HG03097 (cell line): ENCODE results near the gene CIAO2B.

Experiments used
- ATAC-seq: cut with Tn5 transposase; IDR thresholded peaks from one replicate; pipeline ENCODE4 v1.9.1; 2021; ENCODE audit not compliant: unreplicated experiment, low FRiP score

Gene CIAO2B

DNA sequence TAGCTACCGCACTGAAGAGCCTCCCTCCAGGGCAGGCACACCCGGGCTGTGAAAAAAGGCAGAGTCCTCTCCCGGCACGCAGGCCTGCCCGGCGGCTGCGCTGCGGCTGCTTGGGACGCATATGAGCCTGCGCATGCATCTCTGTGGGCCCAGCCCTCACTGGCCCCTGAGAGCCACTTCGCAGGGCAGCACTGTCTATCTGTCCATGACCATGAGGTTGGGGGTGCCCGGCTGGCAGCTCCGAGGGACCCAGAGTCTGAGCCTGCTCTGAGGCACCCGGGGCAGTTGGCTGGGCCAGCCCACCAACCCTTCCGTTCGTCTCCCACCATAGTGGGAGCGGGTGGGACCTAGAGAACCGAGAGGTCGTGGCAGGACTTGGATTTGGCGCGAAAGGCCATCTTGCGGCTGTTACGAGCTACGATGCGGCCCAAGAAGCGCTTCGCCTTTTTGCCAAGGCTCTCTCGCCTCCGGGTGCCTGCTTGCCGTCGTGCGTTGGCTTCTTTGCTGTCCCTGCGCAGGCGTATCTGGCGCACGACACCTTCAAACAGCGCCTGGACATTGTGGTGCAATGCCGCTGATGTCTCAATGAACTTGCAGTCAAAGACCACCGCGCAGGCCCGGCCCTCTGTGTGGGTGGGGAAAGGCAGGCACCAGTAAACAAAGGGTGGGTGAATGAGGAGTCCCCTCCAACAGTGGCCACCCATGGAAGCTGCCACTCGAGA, 12.3 kb downstream of the CIAO2B start:
- ATAC-seq = no peak

GRCh38 chr16:66920924-66921680, 13.1 kb downstream of the CIAO2B start:
- no peak for ATAC-seq

DNA sequence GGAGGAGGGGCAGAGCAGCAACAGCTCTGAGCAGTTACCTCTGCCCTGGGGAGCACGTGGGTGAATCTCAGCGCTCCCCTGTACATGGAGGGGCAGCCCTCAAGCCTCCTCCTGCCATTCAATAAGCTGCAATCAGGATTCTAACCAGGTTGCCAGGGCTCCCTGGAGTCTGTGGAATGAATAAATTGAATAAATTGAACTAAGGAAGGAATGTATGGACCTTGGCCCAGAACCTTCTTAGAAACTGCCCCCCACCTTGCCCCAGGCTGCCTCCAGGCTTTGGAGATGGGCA, 14.0 kb downstream of the CIAO2B start:
- ATAC-seq = no peak

DNA sequence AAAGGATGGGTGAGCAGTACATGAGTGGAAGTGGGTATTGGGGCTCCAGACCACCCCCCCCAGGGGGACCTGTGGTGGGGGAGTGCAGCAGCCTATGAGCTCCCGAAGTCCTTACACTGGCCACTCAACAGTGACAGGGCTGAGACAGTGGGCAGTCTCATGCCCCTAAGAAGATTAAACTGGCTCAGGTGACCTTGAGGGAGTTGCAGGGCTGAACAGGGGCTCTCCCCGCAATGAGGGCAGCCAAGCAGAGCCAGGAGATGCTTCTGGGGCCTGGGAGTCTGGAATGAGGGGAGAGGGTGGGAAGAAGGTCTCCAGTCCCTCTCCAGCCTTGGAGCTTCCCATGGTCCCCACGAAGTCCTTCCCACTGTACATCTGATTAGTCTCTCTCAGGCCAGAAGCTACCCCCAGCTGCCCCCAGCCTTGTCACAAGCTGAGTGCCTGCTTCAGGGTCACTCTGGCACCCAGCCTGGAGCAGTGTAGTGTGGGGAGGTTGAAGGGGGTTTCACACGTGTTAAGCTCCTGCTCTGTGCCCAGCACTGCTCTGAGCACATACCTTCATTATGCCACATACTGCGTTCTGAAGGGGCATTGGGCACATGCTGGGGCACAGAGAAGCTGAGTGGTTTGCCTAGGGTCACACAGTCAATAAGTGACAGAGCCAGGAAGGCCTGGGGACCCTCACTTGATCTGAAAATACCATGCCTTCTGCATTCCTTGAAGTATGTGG, 14.5 kb downstream of the CIAO2B start:
- no peak for ATAC-seq

DNA sequence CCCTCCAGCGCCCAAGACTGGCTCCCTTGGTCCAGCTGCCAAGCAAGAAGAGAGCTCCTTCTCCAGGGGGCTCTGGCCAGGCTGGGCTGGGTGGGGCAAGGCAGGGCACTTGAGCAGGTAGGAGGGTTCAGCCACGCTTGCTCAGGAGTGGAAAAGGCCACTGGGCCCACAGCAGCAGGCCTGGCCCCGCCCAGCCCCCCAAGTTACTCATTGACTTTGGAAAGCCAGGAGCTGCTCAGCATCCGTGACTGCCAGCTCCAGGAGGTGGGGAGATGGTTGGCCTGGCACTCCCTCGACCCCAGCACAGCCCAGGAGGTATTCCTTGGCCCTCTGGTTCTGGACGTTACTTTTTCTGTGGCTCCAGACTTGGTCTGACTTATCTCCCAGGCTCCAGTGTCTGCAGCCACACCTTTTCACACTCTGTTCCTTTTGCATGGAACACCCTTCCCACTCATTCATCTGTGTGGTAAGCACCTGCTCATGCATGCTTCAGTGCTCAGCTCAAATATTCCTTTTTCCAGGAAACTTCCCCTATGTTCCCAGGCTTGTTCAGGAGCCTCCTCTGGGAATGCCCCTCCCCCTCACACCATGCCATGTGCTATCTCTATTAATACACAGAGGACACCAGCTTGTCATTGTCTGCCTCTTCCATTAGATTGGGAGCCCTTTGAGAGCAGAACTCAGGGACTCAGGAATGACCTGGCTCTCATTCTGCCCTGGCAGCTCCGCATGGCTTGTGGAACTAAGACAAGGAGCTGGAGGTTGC, 15.2 kb downstream of the CIAO2B start, which contains the start of gene CDH16:
Gene CDH16, minus strand, starts transcription at position 83 of the 766 bp plus-strand sequence. CDS start 820 bp downstream, outside the sequence.
- no peak for ATAC-seq

DNA sequence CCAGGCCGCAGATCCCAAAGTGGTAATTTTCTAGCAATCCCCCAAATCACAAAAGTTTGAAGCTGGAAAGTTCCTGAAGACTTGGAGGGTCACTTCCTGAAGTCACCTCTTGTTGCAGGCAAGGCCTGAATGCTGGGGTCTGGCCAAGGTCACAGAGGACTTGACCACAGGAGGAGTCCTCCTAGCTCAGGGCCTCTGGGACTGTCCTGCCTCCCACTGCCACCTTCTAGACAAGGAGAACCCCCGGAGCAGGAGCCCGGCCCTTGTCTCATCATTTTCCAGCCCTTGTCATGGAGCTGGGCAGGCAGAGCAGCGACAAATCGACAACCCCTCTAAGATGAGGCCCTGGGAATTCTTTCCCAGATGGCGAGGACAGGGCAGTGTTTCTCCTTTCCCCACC, 15.8 kb downstream of the CIAO2B start:
- no peak for ATAC-seq

DNA sequence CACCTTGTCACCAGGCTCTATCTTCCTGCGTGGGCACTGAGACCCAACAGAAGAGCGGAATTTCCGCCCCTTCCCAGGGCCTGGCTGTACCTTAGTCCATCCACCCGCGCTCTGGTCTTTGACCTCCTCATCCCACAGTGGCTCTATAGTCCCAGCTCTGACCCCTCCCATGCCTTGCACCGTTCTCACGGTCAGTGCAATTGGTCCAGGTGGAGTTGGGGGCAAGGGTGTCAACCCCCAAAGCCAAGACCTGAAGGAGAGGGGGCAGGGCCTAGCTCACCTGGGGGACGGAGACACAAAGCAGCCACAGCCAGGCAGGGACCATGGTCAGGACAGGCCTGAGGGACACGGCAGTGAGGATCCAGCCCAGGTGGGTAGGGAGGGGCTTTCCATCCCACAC, 16.5 kb downstream of the CIAO2B start:
- no peak for ATAC-seq

DNA sequence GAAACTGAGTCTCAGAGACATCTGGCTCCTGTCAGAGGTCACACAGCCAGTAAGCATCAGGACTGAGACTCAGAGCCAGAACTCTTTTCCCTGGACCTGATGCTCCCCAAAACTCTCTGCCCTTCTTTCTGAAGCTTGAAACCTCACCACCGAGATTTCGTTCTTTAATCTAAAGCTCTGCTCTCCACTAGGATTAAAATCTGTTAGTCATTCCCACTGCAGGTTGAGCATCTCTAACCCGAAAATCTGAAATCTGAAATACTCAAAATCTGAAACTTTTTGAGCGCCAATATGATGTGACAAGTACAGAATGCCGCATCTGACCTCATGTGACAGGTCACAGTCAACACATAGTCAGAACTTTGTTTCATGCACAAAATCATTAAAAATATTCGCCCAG, 17.7 kb downstream of the CIAO2B start:
- no peak for ATAC-seq

- no peak for ATAC-seq
Measured at GRCh38 chr16:66915041-66915440, 19.2 kb downstream of the CIAO2B start.

DNA sequence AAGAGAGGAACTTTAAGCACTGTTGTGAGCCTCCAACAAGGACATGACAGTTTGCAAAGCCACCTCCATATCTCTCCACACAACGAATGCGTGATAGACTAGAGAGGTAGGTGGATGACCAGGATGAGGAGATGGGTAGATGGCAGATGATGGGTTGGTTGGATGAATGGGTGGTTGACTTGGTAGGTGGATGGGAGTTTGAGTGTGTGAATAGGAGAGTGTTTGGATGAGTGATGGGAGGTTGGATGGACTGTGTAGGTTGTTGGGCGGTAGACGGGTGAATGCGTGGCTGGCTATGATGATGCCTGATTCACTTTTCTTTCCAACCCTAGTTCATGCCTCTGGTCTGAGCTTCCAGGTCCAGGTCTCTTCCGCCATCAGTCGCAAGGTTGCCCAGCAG, 19.7 kb downstream of the CIAO2B start:
- ATAC-seq = no peak

GRCh38 chr16:66913711-66914110, 20.5 kb downstream of the CIAO2B start:
- ATAC-seq = no peak

GRCh38 chr16:66913081-66913480, 21.1 kb downstream of the CIAO2B start:
- ATAC-seq = no peak

DNA sequence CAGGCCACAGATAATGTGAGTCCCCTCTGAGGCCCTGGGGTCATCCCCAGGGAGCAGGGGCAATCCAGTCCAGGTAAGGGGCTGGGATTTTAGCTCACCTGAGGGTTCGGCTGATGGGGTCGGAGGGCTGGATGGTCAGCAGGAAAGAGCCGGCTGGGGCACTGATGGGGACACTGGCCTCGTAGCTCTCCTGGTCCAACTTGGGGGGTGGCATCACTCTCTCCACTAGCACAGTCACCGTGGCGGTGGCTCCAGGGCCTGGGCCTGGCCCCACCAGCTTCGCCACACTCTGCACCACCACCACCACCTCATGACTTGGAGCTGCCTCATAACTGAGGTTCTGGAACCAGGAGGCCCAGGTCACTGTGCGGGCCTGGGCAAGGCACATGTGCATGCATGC, 22.4 kb downstream of the CIAO2B start:
- ATAC-seq = no peak

- ATAC-seq = no peak
Measured at GRCh38 chr16:66911112-66911511, 23.1 kb downstream of the CIAO2B start.

- ATAC-seq = no peak
Measured at GRCh38 chr16:66910175-66910940, 23.8 kb downstream of the CIAO2B start.

DNA sequence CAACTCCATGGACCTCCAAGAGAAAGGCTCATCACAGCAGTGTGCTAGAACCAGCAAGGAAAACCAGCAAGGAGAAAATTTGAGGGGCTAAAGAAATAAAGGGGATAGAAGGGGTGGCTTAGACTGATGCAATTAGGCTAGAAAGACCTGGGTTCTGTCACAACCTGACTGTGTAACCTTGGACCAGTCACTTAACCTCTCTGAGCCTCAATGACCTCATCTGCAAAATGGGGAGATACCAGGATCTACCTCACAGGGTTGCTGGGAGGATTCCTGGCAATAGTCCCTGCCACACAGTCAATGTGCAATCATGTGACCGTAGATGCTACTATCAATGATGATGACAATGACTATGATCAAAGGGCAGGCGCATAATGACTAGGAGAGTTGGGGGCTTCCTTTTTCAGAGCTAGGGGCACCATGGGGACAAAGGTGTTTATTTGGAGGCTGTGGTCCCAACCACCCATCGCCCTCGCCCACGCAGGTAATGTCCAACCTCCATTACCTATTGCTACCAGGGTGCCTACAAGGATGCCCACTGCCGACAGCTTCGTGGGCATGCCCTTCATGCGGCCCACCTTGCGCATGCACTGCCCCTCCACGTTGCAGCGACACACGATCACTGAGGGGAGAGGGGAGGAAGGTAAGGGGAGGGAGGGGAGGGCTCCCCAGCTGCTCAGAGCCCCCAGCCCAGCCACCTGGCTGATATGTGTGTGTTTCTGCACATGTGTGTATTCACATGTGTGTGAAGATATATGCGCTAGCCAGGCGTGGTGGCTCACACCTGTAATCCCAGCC, 25.2 kb downstream of the CIAO2B start:
- ATAC-seq = no peak

GRCh38 chr16:66908116-66908515, 26.1 kb downstream of the CIAO2B start:
- ATAC-seq = no peak

DNA sequence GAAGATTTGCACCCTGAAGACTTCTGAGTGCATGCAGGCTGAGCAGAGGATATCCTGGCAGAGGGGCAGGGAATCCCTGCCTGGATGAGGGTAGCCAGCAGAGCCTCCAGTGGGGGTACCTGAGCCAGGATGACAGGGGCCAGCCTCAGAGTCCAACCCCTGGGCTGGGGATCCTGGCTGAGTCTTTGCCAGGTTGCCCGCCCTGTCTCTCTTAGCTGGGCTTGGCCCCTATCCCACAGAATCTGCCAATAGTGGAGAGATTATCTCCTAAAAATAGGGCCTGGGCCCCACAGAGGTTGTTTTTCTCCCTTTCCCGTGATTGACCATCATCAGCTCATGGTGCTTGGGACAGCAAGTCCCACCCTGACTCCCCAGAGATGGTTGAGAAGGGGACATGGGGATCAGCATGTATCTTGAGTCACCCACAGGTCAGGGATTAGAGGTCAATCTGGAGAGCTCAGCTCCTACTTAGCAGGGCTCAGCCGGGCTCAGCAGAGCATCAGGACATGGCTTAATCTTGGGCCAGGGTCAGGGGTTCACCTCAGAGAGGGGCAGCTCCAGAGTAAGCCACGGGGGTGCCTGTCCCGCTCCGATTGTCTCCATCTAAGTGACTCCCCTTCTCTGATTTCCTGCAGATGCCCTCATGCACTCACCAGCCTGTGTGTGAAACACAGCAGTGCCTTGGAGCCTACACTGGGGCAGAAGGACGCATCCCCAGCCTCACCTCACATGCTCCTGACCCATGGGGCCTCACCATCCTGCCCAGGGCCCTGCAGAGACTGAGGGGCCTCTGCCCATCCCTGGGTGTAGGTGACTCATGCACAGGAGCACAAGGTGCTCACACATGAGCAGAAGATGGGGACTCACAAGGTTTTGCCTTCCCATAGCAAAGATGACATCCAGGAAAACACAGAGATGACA, 27.0 kb downstream of the CIAO2B start:
- no peak for ATAC-seq
